ENCODE measurements around the gene KIAA2012.

KIAA2012 gene

DNA sequence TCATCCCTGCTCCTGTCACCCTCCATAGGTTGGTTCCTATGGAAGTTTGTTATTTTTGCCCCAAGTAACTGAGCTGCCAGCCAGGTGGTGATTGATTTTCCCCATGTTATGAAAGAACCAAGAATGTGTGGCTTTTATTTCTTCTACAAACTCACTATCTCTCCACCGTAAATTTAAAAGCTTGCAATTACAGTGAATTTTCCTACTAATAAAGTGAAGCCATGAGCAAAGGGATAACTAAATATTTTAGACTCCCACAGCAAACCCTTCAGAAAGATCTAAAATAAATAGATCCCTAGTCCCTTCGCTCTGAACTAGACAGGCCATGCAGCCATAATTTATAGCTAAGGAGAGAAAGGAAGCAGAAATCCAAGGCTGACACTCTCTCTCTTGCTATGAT is 6.2 kb upstream of the KIAA2012 start:
- H3K36me3 ChIP-seq (ENCODE audit: control insufficient read depth, insufficient read depth, low read length), result no peaks in the 10 kb centered on the region
- no peaks in the 10 kb centered on the region for H3K27me3 ChIP-seq (ENCODE audit: control insufficient read depth, insufficient read depth, low read length)
- H3K9me3 ChIP-seq (ENCODE audit: control insufficient read depth, low read length), result no peaks in the 10 kb centered on the region
- H3K4me3 ChIP-seq (ENCODE audit: low read length), result no peak overlapping the region
- peaks cover 10% of the 10 kb centered on the region for H3K4me1 ChIP-seq (ENCODE audit: control insufficient read depth, insufficient read depth, low read length)
- H3K9ac ChIP-seq (ENCODE audit: low read length), result no peak overlapping the region

DNA sequence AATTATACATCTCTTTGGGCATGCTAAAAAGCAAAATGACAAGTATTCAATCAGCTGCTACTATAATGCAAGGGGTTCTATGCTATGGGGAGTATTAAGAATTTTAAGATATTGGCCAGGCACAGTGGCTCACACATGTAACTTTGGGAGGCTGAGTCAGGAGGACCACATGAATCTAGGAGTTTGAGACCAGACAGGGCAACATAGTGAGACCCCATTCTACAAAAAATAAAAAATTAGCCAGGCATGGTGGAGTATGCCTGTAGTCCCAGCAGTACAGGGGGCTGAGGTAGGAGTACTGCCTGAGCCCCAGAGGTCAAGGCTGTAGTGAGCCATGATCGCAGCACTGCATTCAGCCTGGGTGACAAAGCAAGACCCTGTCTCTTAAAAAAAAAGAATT is 5.5 kb upstream of the KIAA2012 start:
- H3K27me3 ChIP-seq (ENCODE audit: control insufficient read depth, insufficient read depth, low read length), result no peaks in the 10 kb centered on the region
- no peak overlapping the region for H3K9ac ChIP-seq (ENCODE audit: low read length)
- H3K4me1 ChIP-seq (ENCODE audit: control insufficient read depth, insufficient read depth, low read length), result peaks cover 10% of the 10 kb centered on the region
- no peaks in the 10 kb centered on the region for H3K9me3 ChIP-seq (ENCODE audit: control insufficient read depth, low read length)
- H3K4me3 ChIP-seq (ENCODE audit: low read length), result no peak overlapping the region
- H3K36me3 ChIP-seq (ENCODE audit: control insufficient read depth, insufficient read depth, low read length), result no peaks in the 10 kb centered on the region

DNA sequence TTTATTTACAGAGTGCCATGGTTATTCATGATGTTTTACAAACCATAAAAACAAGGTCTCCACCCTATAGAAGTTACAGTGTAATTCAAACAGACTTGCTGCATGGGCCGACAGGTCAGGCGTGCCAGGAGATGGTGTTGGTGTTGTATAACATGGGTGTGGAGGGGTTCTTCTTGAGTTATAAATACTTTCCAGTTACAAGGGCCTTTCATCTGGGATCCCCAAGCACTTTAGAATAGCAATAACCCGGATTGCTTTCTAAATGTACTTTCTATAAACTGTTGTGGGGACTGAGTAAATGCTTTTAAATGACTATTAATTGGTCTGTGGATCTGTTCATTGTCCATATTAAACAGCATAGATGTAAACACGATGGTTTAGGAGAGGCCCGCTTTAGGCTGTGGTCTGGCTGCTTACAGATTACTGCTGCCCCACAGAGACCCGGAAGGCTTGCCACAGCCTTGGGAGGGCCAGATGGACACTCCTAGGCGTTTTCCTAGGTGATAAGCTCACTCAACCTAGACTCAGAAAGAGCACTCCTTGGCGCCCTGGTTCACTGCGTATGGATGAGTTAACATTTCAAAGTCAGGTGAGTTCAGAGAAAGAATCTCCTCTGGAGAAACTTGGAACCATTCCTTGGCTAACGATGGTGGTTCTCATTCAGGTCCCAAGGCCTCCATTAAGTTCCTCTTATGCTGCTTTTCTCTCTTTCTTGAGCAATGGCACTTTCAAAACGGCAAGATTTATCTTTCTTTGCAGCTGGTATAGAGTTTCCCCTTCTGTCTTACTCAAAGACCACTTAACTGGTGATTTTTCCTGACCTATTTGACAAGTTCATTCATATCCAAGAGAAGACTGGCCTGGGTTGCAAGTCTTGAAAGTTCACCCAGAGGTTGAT is 3.6 kb upstream of the KIAA2012 start:
- Histone ChIP-seq H3K4me3 (ENCODE audit: low read length) (no peak overlapping the region), H3K9me3 (ENCODE audit: control insufficient read depth, low read length) (no peaks in the 10 kb centered on the region), H3K4me1 (ENCODE audit: control insufficient read depth, insufficient read depth, low read length) (peaks cover 6% of the 10 kb centered on the region), H3K27me3 (ENCODE audit: control insufficient read depth, insufficient read depth, low read length) (no peaks in the 10 kb centered on the region), H3K9ac (ENCODE audit: low read length) (no peak overlapping the region), H3K36me3 (ENCODE audit: control insufficient read depth, insufficient read depth, low read length) (no peaks in the 10 kb centered on the region)

DNA sequence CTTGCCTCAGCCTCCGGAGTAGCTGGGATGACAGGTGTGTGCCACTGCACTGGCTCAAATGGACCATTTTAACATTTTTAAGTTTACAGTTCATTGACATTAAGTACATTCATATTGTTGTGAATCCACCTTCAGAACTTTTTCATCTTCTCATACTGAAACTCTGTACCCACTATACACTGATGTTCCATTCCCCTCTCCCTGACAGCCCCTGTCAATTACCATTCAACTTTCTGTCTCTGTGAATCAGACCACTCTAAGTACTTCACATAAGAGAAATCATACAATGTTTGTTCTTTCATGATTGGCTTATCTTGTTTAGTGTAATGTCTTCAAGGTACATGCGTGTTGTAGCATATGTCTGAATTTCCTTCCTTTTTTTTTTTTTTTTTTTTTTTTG is 1.9 kb upstream of the KIAA2012 start:
- Histone ChIP-seq H3K4me3 (ENCODE audit: low read length) (no peak overlapping the region), H3K4me1 (ENCODE audit: control insufficient read depth, insufficient read depth, low read length) (no peaks in the 10 kb centered on the region), H3K9ac (ENCODE audit: low read length) (no peak overlapping the region), H3K27me3 (ENCODE audit: control insufficient read depth, insufficient read depth, low read length) (no peaks in the 10 kb centered on the region), H3K36me3 (ENCODE audit: control insufficient read depth, insufficient read depth, low read length) (no peaks in the 10 kb centered on the region), H3K9me3 (ENCODE audit: control insufficient read depth, low read length) (no peaks in the 10 kb centered on the region)

DNA sequence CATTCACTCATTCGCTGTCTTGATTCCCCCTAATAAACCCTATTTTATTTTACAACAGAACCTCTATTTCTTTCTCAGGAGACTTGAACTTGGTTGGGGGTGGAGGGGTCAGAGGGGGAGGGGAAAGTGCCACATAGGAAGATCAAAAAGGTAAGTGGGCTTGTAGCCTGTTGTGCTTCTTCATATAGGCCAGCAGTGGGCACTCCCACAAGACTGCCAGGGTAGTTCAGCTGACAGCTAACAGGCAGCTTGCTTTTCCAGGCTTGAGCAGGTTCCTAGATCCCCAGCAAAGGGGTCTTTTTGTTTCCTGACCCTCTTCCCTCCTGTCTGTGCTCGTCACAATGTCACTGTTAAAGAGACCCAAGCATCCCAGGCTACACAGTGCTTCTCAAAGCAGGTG is 829 bp upstream of the KIAA2012 start:
- Histone ChIP-seq H3K4me1 (ENCODE audit: control insufficient read depth, insufficient read depth, low read length) (no peaks in the 10 kb centered on the region), H3K4me3 (ENCODE audit: low read length) (no peak overlapping the region), H3K9me3 (ENCODE audit: control insufficient read depth, low read length) (no peaks in the 10 kb centered on the region), H3K9ac (ENCODE audit: low read length) (no peak overlapping the region), H3K36me3 (ENCODE audit: control insufficient read depth, insufficient read depth, low read length) (no peaks in the 10 kb centered on the region), H3K27me3 (ENCODE audit: control insufficient read depth, insufficient read depth, low read length) (no peaks in the 10 kb centered on the region)

DNA sequence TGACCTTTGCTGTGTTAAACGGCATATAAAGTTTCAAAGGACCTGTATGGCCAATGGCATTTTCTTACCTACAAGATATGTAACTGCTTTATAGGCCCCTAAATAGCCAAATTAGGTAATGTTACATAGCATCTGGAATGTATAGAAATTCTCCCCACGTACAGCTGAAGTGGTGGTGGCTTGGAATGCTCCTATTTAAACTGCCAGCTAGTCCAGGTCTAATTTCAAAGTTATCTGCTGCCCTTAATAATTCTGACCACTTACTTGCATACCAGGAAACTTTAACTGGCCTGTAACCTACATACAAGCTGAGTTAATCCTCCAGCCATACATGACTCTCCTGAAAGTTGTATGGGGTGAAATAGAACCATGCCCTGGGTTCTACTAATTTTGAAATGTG is 1.3 kb downstream of the KIAA2012 start:
- no peaks in the 10 kb centered on the region for H3K4me1 ChIP-seq (ENCODE audit: control insufficient read depth, insufficient read depth, low read length)
- H3K36me3 ChIP-seq (ENCODE audit: control insufficient read depth, insufficient read depth, low read length), result no peaks in the 10 kb centered on the region
- H3K27me3 ChIP-seq (ENCODE audit: control insufficient read depth, insufficient read depth, low read length), result no peaks in the 10 kb centered on the region
- no peaks in the 10 kb centered on the region for H3K9me3 ChIP-seq (ENCODE audit: control insufficient read depth, low read length)
- no peak overlapping the region for H3K9ac ChIP-seq (ENCODE audit: low read length)
- H3K4me3 ChIP-seq (ENCODE audit: low read length), result no peak overlapping the region

DNA sequence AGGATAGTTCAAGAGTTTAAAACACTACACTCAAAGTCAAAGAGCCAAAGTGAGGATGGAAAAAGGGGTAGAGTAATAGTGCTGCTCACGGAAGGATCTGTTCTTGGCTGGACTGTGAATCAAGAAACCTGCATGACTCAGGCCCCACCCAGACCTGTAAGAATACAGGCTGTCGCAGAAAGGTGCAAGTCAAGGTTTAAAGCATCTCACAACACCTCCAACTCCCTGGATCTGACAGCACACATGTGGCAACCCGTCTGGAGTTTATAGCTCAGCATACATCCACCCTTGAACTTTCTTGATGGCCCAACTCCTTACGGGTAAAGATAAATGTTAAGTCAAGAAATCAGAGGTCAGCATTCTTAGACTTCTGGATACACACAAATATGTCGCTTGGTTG is 6.3 kb downstream of the KIAA2012 start:
- H3K4me1 ChIP-seq (ENCODE audit: control insufficient read depth, insufficient read depth, low read length), result no peaks in the 10 kb centered on the region
- no peaks in the 10 kb centered on the region for H3K27me3 ChIP-seq (ENCODE audit: control insufficient read depth, insufficient read depth, low read length)
- H3K36me3 ChIP-seq (ENCODE audit: control insufficient read depth, insufficient read depth, low read length), result no peaks in the 10 kb centered on the region
- H3K9ac ChIP-seq (ENCODE audit: low read length), result no peak overlapping the region
- H3K4me3 ChIP-seq (ENCODE audit: low read length), result no peak overlapping the region
- H3K9me3 ChIP-seq (ENCODE audit: control insufficient read depth, low read length), result no peaks in the 10 kb centered on the region

DNA sequence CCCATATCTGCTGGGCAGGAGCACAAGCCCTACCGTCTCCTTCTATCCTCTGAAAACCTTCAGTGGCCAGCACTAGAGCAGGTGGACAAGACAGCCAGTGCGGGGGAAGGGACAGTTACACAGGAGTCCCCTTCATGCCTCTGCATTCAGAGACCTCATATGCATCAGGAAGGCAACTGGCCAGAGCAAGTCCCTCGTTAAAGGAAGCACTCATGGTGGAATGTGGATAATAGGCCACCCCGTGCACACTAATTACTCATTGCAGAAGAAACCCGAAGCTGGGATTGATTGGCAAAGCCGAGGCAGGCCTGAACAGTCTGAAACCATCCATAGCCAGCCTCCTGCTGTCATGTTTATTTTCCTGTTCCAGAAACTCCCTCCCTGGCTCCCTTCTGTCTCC is 11.2 kb downstream of the KIAA2012 start:
- Histone ChIP-seq H3K36me3 (ENCODE audit: control insufficient read depth, insufficient read depth, low read length) (no peaks in the 10 kb centered on the region), H3K27me3 (ENCODE audit: control insufficient read depth, insufficient read depth, low read length) (no peaks in the 10 kb centered on the region), H3K9me3 (ENCODE audit: control insufficient read depth, low read length) (no peaks in the 10 kb centered on the region), H3K9ac (ENCODE audit: low read length) (no peak overlapping the region), H3K4me3 (ENCODE audit: low read length) (no peak overlapping the region), H3K4me1 (ENCODE audit: control insufficient read depth, insufficient read depth, low read length) (no peaks in the 10 kb centered on the region)

DNA sequence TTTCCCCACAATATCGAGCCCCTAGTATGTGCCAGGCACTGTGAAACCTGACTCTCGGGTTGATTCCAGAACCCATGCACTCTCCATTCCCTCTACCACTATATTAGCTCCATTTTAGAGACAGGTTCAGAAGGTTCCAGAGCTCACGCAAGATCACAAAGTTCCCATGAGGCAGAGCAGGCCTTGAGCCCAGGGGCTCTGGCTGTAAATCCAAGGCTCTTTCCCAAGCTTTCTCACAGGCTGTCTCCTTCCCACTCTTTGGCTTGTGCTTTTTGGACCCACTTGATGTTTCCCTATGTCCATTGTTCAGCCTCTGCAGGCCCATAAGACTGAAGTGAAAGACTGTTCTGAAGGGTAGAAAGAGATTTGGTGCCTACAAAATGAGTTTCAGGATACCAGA is 15.7 kb downstream of the KIAA2012 start:
- no peak overlapping the region for H3K9ac ChIP-seq (ENCODE audit: low read length)
- no peak overlapping the region for H3K4me3 ChIP-seq (ENCODE audit: low read length)
- no peaks in the 10 kb centered on the region for H3K27me3 ChIP-seq (ENCODE audit: control insufficient read depth, insufficient read depth, low read length)
- H3K4me1 ChIP-seq (ENCODE audit: control insufficient read depth, insufficient read depth, low read length), result no peaks in the 10 kb centered on the region
- H3K36me3 ChIP-seq (ENCODE audit: control insufficient read depth, insufficient read depth, low read length), result no peaks in the 10 kb centered on the region
- no peaks in the 10 kb centered on the region for H3K9me3 ChIP-seq (ENCODE audit: control insufficient read depth, low read length)

DNA sequence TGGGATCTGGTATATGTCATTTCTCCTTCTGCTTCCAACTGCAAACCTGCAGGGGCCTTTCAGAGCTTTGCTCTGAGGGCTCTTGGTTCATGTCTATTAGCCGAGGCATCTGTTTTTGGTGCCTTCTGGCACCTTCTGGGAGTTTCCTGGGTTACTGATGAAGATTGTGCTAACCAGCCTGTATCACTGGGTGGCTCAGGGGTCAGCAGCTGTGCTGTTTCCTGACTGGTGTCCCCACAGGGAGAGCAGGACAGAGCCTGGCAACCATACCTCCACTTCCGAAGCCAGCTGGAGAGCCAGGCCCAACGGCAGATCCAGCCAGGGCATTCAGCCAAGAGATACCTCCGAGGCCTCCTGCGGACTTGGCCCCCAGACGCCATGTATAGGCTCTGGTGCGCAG is 17.5 kb downstream of the KIAA2012 start:
- Histone ChIP-seq H3K27me3 (ENCODE audit: control insufficient read depth, insufficient read depth, low read length) (no peaks in the 10 kb centered on the region), H3K9ac (ENCODE audit: low read length) (no peak overlapping the region), H3K4me3 (ENCODE audit: low read length) (no peak overlapping the region), H3K36me3 (ENCODE audit: control insufficient read depth, insufficient read depth, low read length) (no peaks in the 10 kb centered on the region), H3K4me1 (ENCODE audit: control insufficient read depth, insufficient read depth, low read length) (no peaks in the 10 kb centered on the region), H3K9me3 (ENCODE audit: control insufficient read depth, low read length) (no peaks in the 10 kb centered on the region)

DNA sequence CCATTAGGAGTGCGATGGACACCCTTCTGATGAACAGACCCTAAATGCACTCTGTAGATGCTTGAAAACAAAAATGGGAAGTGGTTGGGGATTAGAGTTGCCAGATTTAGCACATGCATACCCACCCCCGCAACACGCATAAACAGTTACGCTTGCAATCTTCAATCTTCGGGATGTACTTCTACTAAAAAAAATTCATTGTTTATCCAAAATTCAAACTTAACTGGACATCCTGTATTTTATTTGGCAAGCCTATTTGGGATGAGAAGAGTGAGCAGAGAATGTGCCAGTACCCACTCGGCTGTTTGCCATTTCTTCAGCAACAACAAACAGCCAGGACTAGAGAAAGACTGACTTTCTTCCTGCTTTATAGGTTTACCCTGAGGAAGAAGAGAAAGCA is 18.4 kb downstream of the KIAA2012 start:
- H3K4me1 ChIP-seq (ENCODE audit: control insufficient read depth, insufficient read depth, low read length), result no peaks in the 10 kb centered on the region
- no peak overlapping the region for H3K4me3 ChIP-seq (ENCODE audit: low read length)
- no peaks in the 10 kb centered on the region for H3K9me3 ChIP-seq (ENCODE audit: control insufficient read depth, low read length)

DNA sequence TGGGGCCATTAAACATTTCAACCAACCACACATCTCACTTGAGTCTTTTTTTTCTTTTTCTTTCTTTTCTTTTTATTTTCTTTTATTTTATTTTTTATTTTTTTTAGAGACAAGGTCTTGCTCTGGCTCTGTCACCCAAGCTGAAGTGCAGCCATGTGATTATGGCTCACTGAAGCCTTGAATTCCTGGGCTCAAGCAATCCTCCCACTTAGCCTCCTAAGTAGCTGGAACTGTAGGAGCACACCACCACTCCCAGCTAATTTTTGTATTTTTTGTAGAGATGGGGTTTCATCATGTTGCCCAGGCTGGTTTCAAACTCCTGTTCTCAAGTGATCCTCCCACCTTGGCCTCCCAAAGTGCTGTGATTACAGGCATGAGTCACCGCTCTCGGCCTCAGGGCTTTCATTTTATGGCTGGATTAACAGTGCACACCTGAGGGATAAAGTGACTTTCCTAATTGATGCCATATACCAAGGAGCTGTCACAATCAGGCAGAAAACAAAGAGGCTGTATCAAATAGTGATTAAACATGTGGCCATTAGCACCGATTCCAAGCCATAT is 21.5 kb downstream of the KIAA2012 start:
- H3K9me3 ChIP-seq (ENCODE audit: control insufficient read depth, low read length), result no peaks in the 10 kb centered on the region
- H3K36me3 ChIP-seq (ENCODE audit: control insufficient read depth, insufficient read depth, low read length), result no peaks in the 10 kb centered on the region
- H3K4me1 ChIP-seq (ENCODE audit: control insufficient read depth, insufficient read depth, low read length), result no peaks in the 10 kb centered on the region
- no peaks in the 10 kb centered on the region for H3K27me3 ChIP-seq (ENCODE audit: control insufficient read depth, insufficient read depth, low read length)
- no peak overlapping the region for H3K4me3 ChIP-seq (ENCODE audit: low read length)
- H3K9ac ChIP-seq (ENCODE audit: low read length), result no peak overlapping the region

More for the DNA sequence above, 18.4 kb downstream of the KIAA2012 start:
- Histone ChIP-seq H3K27me3 (ENCODE audit: control insufficient read depth, insufficient read depth, low read length) (no peaks in the 10 kb centered on the region), H3K36me3 (ENCODE audit: control insufficient read depth, insufficient read depth, low read length) (no peaks in the 10 kb centered on the region), H3K9ac (ENCODE audit: low read length) (no peak overlapping the region)
